Progenitor cell of endocrine pancreas (in vitro differentiated cells): ENCODE results near the gene ANKDD1B. TPM values are rescaled to one million over a fixed set of nuclear protein-coding genes. Genes with fewer than 3 reads are reported as not detected.

Experiments
- DNase-seq: peaks from one replicate; pipeline ENCODE4 v3.0.0; 2021; ENCODE audit warnings: low spot score; ENCODE audit not compliant: unreplicated experiment
- H3K27ac Mint-ChIP-seq: 2 replicates; pipeline ENCODE4 v1.8.0; 2021; ENCODE audit warnings: mild to moderate bottlenecking, moderate library complexity, mixed read lengths
- H3K27me3 Mint-ChIP-seq: 2 replicates; pipeline ENCODE4 v1.8.0; 2021; ENCODE audit warnings: mixed read lengths
- H3K36me3 Mint-ChIP-seq: 2 replicates; pipeline ENCODE4 v1.8.0; 2022; ENCODE audit warnings: mixed read lengths; ENCODE audit not compliant: insufficient read depth
- H3K4me1 Mint-ChIP-seq: 2 replicates; pipeline ENCODE4 v1.8.0; 2021; ENCODE audit warnings: low read depth, mixed read lengths
- H3K4me3 Mint-ChIP-seq: 2 replicates; pipeline ENCODE4 v1.8.0; 2021; ENCODE audit warnings: low read depth, mild to moderate bottlenecking, moderate library complexity, mixed read lengths
- H3K9me3 Mint-ChIP-seq: 2 replicates; pipeline ENCODE4 v1.8.0; 2021; ENCODE audit warnings: low read depth, mixed read lengths
- total RNA-seq: library from RNA; stranded (reverse); gene quantifications from 2 replicates; pipeline ENCODE4 v1.2.1, GENCODE V29; 2021
- TF ChIP-seq, protein P1 (sequence below): fragments of 200-600 bp; sonication (generic); IDR thresholded peaks from one replicate; pipeline ENCODE4 v1.5.0; 2021; ENCODE audit warnings: antibody characterized with exemption, mild to moderate bottlenecking; ENCODE audit not compliant: unreplicated experiment

The ANKDD1B gene
- total RNA-seq, 1 donor from 2014 or later = 2.8 TPM

DNA sequence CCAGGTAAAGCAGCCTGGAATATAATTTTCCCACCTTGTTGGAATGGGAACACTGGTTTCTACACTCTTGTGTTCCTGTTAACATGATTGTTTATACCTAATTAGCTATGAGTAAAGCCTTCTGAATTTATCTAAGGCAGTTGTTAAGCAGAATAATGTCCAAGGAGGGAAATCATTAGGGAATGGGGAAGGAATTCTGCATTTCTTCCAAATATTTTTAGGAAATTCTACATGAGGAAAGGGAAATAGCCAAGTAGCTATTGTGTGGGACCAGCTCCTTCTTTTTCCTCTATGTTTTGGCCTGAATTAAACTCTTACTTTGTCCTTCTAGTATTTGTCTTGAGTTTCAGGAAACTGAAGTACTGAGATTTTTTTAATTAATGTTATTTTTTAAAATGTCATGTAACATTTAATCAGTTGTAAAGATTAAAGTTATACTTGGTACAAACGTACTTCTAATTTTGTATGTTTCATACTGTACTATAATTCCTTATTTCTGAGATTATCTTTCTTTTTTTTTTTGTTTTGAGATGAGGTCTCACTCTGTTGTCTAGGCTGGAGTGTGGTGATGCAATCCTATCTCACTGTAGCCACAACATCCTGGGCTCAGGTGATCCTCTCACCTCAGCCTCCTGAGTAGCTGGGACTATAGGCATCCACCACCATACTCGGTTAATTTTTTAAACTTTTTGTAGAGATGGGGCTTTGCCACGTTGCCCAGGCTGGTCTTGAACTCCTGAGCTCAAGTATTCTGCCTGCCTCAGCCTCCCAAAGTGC lies 28.5 kb downstream of the ANKDD1B start:
- DNase-seq = no peak
- Mint-ChIP-seq H3K27ac (no peak overlapping the region), H3K4me1 (no peaks in the 10 kb centered on the region), H3K36me3 (peaks cover 2% of the 10 kb centered on the region), H3K27me3 (no peaks in the 10 kb centered on the region), H3K9me3 (no peaks in the 10 kb centered on the region), H3K4me3 (no peak overlapping the region)
- TF ChIP-seq, protein P1, sequence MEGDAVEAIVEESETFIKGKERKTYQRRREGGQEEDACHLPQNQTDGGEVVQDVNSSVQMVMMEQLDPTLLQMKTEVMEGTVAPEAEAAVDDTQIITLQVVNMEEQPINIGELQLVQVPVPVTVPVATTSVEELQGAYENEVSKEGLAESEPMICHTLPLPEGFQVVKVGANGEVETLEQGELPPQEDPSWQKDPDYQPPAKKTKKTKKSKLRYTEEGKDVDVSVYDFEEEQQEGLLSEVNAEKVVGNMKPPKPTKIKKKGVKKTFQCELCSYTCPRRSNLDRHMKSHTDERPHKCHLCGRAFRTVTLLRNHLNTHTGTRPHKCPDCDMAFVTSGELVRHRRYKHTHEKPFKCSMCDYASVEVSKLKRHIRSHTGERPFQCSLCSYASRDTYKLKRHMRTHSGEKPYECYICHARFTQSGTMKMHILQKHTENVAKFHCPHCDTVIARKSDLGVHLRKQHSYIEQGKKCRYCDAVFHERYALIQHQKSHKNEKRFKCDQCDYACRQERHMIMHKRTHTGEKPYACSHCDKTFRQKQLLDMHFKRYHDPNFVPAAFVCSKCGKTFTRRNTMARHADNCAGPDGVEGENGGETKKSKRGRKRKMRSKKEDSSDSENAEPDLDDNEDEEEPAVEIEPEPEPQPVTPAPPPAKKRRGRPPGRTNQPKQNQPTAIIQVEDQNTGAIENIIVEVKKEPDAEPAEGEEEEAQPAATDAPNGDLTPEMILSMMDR = no peak

DNA sequence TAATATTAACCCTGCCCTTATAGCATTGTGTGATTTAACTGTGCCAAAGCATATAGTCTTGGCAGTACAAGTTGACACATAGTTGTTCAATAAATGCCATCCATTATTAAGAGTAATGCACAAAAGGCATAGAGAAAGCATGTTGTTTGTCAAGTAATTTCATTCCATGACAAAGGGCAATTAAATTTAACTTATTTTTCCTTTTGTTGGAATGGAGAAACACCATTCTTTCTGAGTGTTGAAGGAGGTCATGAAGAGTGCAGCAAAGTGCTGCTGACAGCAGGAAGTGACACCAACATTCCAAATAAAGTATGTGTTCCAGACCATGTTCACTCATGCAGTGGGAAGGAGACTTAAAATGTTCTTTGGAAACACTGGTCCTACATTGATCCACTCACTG lies 29.1 kb downstream of the ANKDD1B start:
- Mint-ChIP-seq H3K9me3 (no peaks in the 10 kb centered on the region), H3K27ac (no peak overlapping the region), H3K36me3 (peaks cover 2% of the 10 kb centered on the region), H3K4me1 (no peaks in the 10 kb centered on the region), H3K4me3 (no peak overlapping the region), H3K27me3 (no peaks in the 10 kb centered on the region)
- no peak for DNase-seq
- TF ChIP-seq, protein P1 = no peak

DNA sequence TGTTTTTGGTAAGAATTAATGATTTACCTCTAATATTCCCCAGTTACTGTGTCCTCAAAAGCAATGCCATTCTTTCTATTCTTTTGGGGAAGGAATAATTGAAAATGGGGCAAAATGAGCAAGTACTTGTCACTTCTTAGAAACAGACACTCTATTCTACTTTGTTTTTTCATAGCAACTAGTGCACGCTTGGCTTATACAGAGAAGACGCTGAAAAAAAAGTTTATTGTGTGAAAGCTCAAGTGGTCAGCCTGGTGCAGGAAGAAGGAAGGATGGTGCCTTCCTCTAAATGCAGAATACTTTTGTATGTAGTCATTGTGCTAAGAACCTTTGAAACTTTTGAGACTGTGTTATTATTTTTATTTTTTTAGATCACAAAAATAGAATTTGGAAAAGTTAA lies 29.6 kb downstream of the ANKDD1B start:
- H3K36me3 Mint-ChIP-seq = peaks cover 2% of the 10 kb centered on the region
- TF ChIP-seq, protein P1 = no peak
- DNase-seq = no peak
- no peaks in the 10 kb centered on the region for H3K27me3 Mint-ChIP-seq
- H3K9me3 Mint-ChIP-seq = no peaks in the 10 kb centered on the region
- H3K27ac Mint-ChIP-seq = no peak overlapping the region
- H3K4me3 Mint-ChIP-seq = no peak overlapping the region
- no peaks in the 10 kb centered on the region for H3K4me1 Mint-ChIP-seq

DNA sequence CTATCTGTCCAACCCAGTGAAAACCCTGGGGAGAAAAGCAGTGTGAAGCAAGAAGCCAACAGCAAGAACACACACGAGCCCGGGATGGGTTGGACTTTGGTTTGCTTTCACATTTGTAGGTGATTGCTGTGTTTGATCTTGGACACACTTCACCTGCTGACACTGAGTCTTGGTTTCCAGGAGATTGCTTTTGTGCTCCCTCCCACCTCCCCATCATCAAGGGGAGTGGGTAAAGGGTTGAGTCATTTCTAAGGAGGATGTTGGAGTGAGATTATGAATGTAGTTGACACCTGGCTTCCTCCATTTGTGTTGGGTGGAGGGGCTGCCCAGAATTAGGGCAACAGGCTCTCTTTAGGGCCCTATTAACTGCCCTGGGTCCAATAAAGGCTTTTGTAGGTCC lies 37.5 kb downstream of the ANKDD1B start:
- Mint-ChIP-seq H3K9me3 (peaks cover 3% of the 10 kb centered on the region), H3K27ac (no peak overlapping the region), H3K4me1 (peaks cover 3% of the 10 kb centered on the region), H3K27me3 (no peaks in the 10 kb centered on the region), H3K36me3 (no peaks in the 10 kb centered on the region), H3K4me3 (no peak overlapping the region)
- TF ChIP-seq, protein P1 = no peak
- DNase-seq = no peak

DNA sequence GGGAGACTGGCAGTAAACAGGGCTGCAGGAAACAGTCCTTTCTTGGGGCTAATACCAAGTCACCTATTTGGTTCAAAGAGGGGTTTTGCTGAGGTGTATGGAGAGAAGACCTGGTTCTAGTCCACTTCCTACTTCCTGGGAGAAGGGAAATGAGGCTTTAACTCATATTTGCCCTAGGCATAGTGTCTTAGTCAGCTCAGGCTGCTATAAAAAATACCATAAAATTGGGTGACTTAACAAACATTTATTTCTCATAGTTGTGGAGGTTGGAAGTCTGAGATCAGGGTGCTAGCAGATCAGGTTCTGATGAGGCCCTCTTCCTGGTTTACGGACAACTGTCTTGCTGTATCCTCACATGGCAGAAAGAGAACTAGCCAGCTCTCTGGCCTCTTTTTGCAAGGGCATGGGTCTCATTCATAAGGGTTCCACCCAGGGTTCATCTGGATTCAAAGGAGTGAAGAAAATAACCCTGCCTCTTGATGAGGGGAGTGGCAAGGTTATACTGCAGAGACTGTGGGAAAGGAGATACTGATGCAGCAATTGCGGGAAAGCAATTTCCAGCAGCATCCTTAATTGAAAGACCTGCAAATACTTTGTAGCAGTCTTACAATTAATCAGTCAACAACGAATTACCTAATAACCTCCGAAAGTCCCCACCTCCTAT lies 40.5 kb downstream of the ANKDD1B start:
- peaks cover 3% of the 10 kb centered on the region for H3K9me3 Mint-ChIP-seq
- TF ChIP-seq, protein P1 = no peak
- no peak for DNase-seq
- H3K27ac Mint-ChIP-seq = no peak overlapping the region
- peaks cover 3% of the 10 kb centered on the region for H3K4me1 Mint-ChIP-seq
- no peak overlapping the region for H3K4me3 Mint-ChIP-seq
- H3K27me3 Mint-ChIP-seq = no peaks in the 10 kb centered on the region
- no peaks in the 10 kb centered on the region for H3K36me3 Mint-ChIP-seq
